ENCODE measurements around the gene ZIC2.

DNA sequence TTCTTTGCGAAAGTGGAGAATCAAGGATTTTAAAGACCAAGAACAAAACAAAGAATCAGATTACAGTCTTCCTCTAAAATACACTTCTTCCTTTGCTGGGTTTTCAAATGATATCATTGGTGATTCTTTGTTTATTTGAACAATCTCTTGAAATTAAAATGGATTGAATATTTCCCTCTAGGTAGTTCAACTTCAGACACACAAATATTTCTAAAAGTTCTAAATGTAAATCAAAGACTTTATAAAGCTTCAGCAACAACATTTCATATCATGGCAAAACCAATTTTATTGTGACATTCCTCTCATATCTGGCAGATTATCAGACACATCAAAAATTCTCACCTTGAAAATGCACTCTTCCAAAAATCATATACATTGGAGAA is 13.0 kb downstream of the ZIC2 start:
- TF ChIP-seq, protein P1, sequence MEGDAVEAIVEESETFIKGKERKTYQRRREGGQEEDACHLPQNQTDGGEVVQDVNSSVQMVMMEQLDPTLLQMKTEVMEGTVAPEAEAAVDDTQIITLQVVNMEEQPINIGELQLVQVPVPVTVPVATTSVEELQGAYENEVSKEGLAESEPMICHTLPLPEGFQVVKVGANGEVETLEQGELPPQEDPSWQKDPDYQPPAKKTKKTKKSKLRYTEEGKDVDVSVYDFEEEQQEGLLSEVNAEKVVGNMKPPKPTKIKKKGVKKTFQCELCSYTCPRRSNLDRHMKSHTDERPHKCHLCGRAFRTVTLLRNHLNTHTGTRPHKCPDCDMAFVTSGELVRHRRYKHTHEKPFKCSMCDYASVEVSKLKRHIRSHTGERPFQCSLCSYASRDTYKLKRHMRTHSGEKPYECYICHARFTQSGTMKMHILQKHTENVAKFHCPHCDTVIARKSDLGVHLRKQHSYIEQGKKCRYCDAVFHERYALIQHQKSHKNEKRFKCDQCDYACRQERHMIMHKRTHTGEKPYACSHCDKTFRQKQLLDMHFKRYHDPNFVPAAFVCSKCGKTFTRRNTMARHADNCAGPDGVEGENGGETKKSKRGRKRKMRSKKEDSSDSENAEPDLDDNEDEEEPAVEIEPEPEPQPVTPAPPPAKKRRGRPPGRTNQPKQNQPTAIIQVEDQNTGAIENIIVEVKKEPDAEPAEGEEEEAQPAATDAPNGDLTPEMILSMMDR (conservative IDR thresholded peaks at IDR 0.05; ENCODE audit: low read depth, low read length): no peak
- TF ChIP-seq EZH2 (IDR thresholded peaks at IDR 0.05; ENCODE audit: borderline replicate concordance, low read depth, low read length, poor library complexity, severe bottlenecking): no peak

All from A673 (cell line).